ENCODE data around the gene DPYD.

Gene DPYD

DNA sequence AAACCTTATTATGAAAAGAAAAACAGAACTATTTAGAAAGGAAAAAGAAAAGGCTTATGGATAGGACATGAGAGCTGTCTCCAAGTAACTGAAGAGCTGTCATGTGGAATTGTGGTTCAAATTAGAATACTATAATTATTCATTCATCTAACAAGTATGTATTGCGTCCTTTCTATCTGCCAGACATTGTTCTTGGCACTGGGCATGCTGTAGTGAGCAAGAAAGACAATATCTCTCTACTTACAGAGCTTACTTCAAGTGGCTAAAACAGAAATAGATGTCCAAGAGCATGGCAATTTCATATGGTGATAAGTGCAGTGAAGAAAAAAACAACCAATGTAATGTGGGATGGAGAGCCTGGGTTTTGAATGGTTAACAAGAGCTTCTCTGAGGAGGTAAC lies 413.0 kb downstream of the DPYD start:
- DNase-seq: no peak

DNA sequence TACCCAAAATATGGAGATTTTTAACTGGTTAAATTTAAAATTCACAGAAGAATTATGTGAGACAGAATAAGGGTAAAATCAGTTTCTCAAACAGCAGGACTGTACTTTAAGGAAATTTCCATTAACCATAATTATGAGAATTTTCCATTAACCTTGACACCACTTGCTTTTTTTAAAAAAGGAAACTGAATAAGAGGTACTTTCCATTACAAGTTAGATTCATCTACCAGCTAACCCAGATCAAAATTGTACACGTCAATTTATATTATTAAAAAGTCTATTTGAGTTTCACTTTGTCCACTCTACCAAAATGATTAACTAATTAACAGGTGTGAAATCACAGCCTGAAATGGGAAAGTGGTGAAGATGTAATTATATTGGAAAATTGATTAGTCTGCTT lies 414.5 kb downstream of the DPYD start:
- no peak for DNase-seq

DNA sequence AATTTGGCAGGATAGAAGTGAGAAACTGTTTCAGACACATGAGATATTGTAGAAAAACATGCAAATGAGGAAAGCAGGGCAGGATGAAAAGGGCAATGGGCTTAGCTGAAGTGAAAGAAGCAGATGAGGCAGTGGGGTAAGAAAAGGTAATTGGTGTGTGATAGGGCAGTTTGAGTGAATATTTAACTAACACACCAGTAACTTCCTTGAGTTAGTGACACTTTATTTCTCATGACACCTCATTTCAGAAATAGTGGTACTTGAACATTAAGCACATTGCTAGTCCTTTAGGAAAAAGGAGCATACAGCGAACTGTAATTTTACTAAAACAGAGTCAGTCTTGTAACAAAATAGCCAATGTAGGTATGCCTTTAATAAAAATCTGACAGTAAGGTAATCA lies 415.0 kb downstream of the DPYD start:
- no peak for DNase-seq

DNA sequence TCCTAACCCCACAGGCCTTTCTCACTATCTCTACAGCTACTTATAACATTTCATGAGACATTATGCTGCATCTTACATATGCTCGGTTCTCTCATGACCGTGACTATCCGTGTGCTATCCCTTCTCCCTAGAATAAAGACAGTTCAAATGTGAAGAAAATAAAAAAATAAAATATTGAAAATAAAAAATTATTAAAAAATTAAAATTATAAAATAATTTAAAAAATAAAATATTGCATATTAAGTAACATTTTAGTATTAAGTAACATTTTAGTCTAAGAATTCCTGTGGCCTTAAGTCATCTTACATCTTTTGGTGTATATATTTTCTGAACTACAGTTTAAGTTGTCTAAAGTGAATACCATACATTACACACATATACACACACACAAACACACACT lies 415.5 kb downstream of the DPYD start:
- DNase-seq: no peak

DNA sequence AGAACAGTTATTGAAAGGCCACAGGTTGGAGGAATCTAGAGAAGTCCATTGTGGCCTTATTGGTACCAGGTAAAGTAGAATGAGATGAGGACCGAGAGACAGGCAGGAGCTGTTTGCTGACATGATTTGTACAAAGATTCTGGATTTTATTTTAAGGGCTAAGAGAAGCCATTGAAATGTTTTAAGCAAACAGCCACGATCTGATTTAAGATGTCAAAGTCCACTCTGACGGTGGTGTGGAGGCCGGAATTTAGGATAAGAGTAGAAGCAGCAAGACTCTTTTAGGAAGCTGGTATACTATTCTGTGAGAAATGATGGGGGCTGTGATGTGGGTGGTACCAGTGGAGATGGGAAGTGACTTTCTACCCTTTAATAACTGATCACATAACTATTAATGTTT lies 418.5 kb downstream of the DPYD start:
- DNase-seq: no peak

DNA sequence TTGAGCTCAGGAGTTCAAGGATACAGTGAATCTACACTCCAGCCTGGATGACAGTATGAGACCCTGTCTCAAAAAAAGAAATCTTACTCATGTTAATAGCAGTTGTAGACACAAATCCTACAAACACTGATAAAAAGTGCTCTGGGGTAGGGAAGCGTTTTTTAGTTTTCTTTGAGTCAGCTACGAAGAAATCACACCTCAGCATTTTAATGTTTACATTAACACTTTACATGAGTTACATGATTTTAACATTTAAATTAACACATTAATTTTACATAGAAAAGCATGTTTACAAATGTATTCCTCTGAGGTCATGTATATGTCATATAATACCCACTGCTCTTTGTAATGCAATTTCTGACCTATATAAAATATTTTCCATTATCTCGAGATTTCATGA lies 419.2 kb downstream of the DPYD start:
- DNase-seq: no peak

DNA sequence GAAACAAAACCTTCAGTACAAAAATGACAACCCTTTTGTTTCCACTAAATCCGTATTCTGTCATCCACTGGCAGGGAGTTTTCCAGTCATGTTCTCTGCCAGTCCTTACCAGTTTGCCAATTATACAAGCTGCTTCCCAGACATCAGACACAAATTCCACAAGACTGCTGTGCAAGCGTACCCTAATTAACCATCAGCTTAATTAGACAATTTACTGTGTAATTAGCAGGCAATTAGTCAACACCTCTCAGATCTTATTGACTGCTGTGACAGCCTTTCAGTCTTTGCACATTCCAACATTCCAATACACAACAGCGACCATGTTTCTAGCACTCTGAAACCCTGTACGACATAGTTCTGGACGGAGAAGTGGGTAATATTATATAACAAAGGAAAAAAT lies 420.1 kb downstream of the DPYD start:
- no peak for DNase-seq

DNA sequence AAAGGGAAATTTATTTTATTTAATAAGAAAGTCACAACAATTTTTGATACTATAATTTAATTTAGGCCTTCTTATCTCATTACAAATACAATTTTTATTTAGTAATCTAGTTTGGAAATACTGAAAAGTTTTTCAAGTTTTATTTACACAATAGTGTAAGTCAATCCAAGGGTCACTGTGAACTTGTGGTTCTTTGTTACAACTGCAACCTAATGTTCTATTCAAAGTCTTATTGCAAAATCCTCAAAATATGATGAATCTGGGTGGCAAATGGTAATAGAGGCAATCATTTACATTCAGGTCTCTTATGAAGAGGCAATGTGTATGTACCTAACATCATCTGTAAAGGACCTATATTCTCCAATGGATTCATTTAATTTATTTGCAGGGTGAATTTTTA lies 421.2 kb downstream of the DPYD start:
- DNase-seq: no peak

DNA sequence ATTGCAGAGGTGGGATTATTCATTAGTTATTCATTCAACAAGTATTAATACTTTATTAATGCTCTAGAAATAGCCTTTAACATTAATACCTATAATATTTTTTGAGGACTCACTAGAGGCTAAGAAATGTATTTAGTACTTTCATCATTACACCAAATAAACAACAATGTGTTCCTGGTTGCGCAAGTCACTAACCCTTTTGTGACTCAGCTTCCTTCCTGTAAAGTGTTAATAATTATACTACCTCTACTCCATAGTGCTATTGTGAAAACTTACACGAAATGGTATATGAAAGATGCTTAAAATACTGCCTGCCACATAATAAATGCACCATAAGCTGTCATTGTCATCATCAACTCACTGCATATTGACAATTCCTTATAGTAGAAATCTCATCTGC lies 431.0 kb downstream of the DPYD start:
- DNase-seq: no peak

DNA sequence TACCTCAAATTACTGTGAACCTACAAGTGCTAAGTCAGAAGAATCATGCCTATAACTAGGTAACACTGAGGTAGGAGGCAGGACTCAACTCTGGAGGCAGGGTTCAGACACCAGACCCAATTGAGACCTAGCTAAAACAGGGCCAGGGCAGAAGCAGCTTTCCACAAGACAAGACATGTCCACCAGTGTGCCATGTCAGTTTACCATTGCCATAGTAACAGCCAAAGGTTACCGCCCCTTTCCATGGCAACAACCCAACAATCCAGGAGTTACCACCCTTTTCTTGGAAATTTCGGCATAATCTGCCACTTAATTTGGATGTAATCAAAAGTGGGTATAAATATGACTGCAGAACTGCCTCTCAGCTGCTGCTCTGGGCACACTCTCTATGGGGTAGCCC lies 432.3 kb downstream of the DPYD start:
- DNase-seq: no peak

DNA sequence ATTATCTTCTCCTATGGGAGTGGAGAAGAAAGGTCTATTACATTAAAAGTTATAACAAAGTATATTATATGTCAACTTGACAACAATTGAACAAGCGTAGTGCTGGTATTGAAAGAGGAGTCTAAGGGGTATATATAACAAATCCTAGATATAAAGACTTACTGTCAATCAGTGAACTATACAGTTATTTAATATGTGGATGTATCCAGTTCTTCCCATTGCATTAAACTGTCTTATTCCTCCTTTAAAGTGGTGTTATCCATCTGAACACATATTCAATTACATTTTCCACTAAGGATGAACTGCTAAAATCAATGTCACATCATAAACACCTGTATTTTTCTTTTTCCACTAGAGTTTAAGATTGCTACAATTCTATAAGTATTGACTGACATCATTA lies 438.8 kb downstream of the DPYD start:
- DNase-seq: no peak

DNA sequence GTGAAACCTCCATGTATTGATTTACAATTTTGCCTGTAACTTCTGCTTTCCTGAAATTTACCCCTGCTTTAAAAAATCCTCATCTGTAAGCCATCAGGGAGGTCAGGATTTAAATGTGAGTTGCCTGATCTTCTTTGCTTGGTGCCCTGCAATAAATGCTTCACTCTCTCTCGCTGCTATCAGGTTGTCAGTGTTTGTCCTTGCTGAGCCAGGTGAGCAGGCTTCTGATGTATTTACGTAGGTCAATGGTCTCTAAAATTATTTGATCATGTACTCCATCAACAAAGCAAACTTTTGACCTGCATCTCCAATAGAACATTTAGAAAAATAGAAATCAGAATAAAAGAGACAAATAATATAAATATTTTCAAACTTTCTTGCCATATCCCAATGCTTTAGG lies 453.4 kb downstream of the DPYD start:
- no peak for DNase-seq

DNA sequence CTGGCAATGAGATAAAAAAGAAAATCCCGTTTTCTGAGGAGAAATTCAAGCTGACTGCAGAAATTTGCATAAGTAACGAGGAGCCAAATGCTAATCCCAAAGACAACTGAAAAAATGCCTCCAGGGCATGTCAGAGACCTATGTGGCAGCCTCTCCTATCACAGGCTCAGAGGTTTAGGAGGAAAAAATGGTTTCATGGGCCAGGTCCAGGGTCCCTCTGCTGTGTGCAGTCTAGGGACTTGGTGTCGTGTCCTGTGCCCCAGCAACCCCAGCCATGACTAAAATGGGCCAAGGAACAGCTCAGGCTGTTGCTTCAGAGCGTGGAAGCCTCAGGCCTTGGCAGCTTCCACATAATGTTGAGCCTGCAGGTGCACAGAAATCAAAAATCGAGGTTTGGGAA lies 456.5 kb downstream of the DPYD start:
- no peak for DNase-seq

DNA sequence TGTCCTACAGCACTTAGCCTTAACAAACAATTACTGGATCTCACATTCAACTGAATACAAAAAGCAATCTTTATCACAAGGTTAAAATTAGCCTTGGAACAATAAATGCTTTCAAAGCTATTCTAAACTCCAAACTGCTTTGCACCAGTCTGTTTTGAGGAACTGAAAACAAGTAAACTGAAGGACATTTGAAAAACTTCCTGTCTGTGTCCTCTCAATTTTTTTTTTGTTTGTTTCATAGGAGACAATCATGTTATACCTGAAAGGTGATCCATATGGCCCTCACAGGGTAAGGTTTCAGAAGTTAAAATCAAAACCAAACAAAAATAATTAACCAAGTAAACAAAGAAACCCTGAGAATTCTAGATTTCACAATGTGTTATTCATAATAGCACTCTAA lies 459.1 kb downstream of the DPYD start:
- DNase-seq: no peak

DNA sequence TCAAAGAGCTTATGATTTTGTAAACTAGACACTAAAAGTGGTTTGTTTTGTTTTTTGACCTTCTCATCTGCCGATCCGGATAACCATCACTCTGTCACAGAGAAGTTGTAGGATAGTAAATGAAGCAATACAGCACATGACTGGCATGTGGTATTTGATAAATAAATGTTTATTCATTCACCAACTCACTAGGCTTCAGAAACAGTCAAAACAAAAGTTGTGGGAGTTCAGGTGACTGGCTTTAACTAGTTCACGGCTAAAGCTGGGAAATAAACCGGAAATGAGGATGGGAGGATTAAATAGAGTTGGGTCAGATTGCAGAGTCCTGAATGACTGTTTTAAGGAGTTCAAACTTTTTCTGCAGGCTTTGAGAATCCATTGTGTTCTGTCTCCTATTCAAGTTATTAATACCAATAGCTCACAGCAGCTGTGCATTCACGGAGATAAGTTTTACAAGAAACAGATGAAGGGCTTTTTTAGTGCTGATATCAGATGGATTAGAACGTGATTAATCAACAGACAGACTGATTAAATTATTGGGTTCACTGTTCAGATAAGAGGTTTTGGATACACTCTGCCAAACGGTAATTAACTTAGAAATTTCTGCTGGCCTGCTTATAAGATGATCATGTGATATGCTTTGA lies 463.3 kb downstream of the DPYD start:
- no peak for DNase-seq

DNA sequence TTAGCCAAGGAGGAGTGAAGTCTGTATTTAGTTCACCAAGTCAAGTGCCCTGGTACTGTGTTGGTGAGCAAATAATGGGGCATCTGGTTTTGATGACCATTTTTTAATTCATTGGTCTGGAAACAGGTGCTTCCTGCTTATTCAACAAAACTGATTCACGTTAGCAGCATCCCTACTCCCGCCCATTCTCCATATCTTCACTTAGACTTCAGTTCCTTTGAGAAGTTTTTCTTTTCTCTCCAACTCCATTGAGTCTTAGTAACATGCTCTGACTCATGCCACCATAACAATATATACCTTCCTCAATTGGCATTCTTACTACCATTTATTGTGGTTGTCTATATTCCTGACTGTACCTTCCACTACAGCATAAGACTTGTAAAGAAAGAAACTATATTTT lies 468.9 kb downstream of the DPYD start:
- no peak for DNase-seq

DNA sequence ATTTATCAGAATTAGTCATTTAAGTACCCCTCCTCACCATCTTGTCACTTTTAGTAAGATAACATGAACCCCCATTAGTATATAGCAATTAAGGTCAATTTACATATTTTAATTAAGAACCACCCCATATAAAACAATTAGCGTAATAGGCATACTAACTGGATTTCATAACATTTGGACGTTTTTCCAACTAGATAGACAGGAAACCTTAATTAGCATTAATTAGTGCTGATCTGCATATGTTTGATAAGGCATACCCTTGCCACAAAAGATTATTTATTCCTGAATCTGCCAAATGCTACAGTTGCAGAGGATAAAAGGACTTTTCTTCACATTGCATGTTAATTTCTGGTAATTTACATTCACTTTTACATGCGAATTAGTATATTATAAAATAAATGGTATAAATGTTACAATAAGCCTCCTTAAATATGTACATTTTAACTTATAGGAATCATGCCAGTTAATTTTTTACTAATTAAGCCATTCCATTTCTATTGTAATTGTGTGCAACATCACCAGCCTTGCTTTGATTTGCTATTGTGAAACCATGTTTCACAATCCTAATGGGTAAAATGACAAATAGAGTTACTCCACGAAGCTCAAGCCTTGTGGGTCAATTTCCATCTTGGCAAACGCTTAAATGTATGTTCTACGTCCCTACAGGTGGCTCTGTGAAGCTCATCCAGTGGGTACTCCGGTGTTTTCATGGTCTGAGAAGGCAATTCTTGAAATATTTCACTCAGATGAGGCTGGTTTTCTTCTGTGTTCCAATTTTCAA lies 469.6 kb downstream of the DPYD start:
- no peak for DNase-seq

DNA sequence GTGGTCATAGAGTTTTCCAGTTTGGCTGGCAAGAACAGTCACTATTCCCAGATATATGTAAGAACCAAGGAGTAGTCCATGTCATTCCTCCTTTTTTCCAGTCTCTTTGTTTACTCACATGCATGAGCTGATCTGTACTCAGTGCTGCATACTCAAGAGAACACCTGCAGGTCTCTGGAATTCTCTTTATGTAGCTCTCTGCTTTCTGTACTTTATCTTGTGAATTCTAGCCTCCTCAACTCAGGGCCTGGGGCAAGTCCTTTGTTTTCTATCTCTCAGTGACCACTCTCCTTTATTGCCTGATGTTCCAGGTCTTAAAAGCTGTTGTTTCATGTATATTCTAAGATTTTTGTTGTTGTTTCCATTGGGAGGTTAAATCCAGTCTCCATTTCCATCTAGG lies 478.9 kb downstream of the DPYD start:
- DNase-seq: no peak

DNA sequence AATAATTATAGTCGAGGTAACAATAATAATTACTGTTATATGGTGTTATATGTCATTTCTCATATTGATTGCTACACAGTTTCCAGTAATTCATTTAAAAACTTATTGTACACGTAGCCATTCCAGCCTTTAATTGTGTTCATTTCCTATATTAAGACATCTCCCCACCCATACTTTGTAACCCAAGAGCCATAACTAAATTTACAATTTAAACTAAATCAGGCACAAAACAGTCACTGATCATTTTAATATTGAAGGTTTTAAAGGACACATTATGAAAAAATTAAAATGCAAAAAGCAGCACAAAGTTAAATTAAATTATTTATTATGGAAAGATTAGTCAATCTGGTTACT lies 487.0 kb downstream of the DPYD start:
- no peak for DNase-seq

DNA sequence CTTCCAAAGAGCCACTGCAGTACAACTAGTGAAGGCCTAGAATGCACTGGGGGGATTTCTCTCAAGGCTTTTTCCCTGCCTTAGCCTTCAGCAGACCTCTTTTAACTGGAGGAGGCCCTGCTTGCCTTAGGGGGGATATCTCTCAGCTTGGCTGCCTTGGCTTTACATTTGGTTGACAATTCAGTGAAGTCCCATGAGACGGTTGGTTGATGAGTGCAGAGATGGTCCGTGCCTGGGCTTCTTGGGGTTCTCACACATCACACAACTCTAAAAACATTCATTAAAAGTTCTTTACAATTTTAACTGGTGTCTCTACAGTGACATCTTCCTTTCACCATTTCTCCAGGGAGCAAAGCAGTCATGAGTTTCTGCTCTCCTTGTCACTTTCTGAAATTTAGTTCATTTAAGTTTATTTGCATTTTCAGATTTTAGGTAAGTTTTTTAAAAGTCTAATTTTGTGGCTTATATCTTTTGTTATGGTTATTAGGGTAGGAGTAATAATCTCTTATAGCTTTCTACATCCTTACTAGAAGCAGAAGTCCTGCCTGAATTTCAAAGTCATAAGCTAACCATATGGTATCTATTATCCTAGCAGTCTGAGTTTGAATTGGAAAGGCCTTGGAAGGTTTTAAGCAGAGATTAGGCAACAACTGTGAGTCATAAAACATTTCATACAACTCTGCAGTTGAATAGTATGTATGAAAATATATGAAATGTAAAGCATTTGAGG lies 487.6 kb downstream of the DPYD start:
- DNase-seq: no peak

DNA sequence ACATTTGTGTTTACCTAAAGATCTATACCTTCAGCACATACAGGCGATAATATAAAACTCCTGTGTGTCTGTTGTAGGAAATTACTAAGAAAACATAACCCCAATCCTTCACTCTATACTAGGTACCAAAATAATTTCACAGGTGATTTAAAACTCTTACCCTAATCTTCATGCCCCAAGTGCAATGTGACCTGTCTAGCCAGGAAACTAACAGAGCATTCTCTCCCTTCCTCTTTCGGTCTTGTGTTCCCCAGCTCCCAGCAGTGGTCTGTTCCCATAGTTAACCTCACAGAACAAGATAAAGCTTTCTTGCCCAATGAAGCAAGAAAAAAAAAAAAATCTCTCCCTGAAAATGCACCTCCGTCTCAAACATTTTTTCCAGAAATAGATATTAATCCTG lies 493.5 kb downstream of the DPYD start:
- DNase-seq: no peak

DNA sequence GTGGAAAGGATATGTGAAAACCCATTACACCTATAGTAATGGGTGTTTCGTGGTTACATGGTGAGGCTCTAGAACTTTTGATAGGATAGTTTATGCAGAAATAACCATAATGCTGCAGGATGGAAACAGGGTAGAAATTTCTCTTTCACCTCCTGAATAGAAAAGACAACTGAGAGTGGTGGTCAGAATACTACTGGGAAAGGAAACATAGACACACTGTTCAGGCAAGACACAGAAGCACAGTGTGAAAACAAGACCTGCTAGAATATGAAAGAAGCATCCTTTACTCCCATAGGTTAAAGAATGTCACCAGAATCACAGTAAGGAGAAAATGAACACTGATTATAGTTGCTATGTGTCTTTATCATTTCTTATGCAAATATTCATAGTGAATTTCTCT lies 496.6 kb downstream of the DPYD start:
- no peak for DNase-seq

DNA sequence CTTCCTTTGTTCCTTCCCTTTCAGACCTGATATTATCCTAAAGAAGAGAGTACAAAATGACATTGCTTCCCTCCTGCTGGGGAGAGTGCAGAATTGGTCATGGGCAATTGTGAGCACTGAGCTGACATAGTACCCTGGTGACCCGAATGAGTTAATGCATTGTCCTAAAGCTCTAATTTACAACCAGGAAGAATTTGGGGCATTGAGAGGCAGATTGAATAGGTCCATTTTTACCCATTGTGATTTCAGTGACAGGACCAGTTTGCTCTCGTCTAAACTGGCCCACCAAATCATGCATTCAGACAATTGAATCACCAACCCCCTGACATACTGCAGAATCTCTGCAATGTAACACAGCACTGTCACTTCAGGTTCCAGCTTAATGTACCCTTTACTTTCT lies 497.4 kb downstream of the DPYD start:
- no peak for DNase-seq

DNA sequence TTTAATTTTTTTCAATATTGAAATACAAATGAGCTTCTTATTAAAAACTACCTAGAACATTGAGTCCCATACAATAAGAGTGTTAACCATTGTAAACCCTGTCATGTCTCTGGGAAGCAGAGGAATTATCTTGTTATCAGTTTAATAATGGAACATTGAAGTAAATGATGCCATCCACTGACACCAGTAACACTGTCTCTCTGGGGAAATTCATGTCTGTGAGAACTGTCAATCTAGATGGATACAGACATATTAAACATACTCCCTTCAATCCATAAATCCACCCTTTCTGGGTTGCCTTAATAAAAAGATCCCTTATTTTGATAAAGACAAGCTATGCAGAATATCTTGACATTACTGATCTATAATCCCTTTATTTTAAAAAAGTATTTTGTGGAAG lies 503.2 kb downstream of the DPYD start:
- DNase-seq: no peak

All from GOT3 (cell line).